ENCODE data around the gene ZDHHC1.

DNA sequence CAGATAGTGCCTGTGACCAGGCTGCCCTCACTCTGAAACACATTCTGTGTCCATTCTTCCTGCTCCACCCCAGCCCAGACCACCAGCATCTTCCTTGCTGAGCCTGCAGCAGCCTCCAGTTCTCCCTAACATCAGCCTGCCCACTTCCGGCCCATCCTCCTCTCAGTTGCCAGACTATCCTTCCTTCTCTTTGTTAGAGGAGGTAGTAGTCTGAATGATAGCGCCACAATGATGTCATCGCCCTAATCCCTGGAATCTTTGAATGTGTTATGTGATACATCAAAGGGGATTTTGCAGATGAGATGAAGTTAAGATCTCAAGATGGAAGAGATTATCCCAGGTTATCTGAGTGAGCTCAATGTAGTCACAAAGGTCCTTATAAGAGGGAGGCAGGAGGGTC is 3.2 kb upstream of the ZDHHC1 start:
- TF ChIP-seq TEAD4 (IDR thresholded peaks at IDR 0.05; ENCODE audit: borderline replicate concordance, insufficient read depth) (no peak), RCOR1 (IDR thresholded peaks at IDR 0.05; ENCODE audit: low read length) (no peak)
- TF ChIP-seq, protein P1, sequence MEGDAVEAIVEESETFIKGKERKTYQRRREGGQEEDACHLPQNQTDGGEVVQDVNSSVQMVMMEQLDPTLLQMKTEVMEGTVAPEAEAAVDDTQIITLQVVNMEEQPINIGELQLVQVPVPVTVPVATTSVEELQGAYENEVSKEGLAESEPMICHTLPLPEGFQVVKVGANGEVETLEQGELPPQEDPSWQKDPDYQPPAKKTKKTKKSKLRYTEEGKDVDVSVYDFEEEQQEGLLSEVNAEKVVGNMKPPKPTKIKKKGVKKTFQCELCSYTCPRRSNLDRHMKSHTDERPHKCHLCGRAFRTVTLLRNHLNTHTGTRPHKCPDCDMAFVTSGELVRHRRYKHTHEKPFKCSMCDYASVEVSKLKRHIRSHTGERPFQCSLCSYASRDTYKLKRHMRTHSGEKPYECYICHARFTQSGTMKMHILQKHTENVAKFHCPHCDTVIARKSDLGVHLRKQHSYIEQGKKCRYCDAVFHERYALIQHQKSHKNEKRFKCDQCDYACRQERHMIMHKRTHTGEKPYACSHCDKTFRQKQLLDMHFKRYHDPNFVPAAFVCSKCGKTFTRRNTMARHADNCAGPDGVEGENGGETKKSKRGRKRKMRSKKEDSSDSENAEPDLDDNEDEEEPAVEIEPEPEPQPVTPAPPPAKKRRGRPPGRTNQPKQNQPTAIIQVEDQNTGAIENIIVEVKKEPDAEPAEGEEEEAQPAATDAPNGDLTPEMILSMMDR (IDR thresholded peaks at IDR 0.05), result no peak
- TF ChIP-seq, protein P2, sequence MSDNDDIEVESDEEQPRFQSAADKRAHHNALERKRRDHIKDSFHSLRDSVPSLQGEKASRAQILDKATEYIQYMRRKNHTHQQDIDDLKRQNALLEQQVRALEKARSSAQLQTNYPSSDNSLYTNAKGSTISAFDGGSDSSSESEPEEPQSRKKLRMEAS (IDR thresholded peaks at IDR 0.05; ENCODE audit: low read depth), result no peak
